SK-N-SH (cell line): ENCODE results near the gene NUBP1. TPM values are rescaled to one million over a fixed set of nuclear protein-coding genes. Genes with fewer than 3 reads are reported as not detected.

ENCODE experiments used
- CTCF ChIA-PET: fragments of 300-600, 350-600 bp; formaldehyde crosslinking; extraction: SDS; loops from one replicate; lab custom pipeline; 2021; lab: Yijun Ruan, JAX
- POLR2A ChIA-PET: fragments of 350-600 bp; sonication (Branson Sonifier 250); formaldehyde crosslinking; extraction: SDS; loops from one replicate; lab custom pipeline; 2020; ENCODE audit warnings: antibody characterized with exemption, inconsistent platforms; lab: Yijun Ruan, JAX
- DNase-seq: peaks from one replicate; pipeline ENCODE4 v3.0.0; 2012
- H2AFZ ChIP-seq: fragments of 200-600 bp; sonication (generic); 2 replicates; pipeline ENCODE4 v1.8.1; 2016; ENCODE audit warnings: antibody characterized with exemption, mild to moderate bottlenecking, low read depth
- H3F3A ChIP-seq: fragments of 200-600 bp; sonication (generic); replicated peaks from 2 replicates; pipeline ENCODE3; 2016; ENCODE audit warnings: antibody characterized with exemption, mild to moderate bottlenecking; ENCODE audit not compliant: insufficient read depth
- H3K27ac ChIP-seq, 2 experiments: fragments of 200-500 bp in 1 of 2; fragments of 200-600 bp in 1 of 2; sonication (Bioruptor generic) in 1 of 2; sonication (generic), shearing (Covaris generic) in 1 of 2; 2 replicates each; pipeline versions ENCODE4 v1.5.1 to v1.6.1; 2014 to 2016; ENCODE audit warnings: low read depth in 2 of 2, inconsistent platforms in 1 of 2, low read length in 1 of 2, mild to moderate bottlenecking in 1 of 2, mixed read lengths in 1 of 2
- H3K27me3 ChIP-seq: fragments of 200-600 bp; sonication (generic), shearing (Covaris generic); 2 replicates; pipeline ENCODE4 v1.6.1; 2016; ENCODE audit warnings: mixed run types; ENCODE audit not compliant: insufficient read depth
- H3K36me3 ChIP-seq, 2 experiments: fragments of 200-500 bp in 1 of 2; fragments of 200-600 bp in 1 of 2; sonication (Bioruptor generic) in 1 of 2; sonication (generic) in 1 of 2; replicated peaks in 1 of 2; 2 replicates each; pipeline versions ENCODE3 to v1.5.1; 2014 to 2016; ENCODE audit warnings: low read length in 1 of 2, mild to moderate bottlenecking in 1 of 2; ENCODE audit not compliant: insufficient read depth in 2 of 2, control insufficient read depth in 1 of 2
- H3K4me1 ChIP-seq, 2 experiments: fragments of 200-500 bp in 1 of 2; fragments of 200-600 bp in 1 of 2; sonication (Bioruptor generic) in 1 of 2; sonication (generic), shearing (Covaris generic) in 1 of 2; 2 replicates each; pipeline versions ENCODE4 v1.5.1 to v1.6.1; 2014 to 2016; ENCODE audit warnings: low read depth in 1 of 2, low read length in 1 of 2, mixed run types in 1 of 2; ENCODE audit not compliant: insufficient read depth in 2 of 2, control insufficient read depth in 1 of 2
- H3K4me2 ChIP-seq: fragments of 200-600 bp; sonication (generic), shearing (Covaris generic); 2 replicates; pipeline ENCODE4 v1.6.1; 2017; ENCODE audit warnings: mixed run types
- H3K4me3 ChIP-seq, 2 experiments: fragments of 200-500 bp in 1 of 2; fragments of 200-600 bp in 1 of 2; sonication (Bioruptor generic) in 1 of 2; sonication (generic), shearing (Covaris generic) in 1 of 2; 2 replicates each; pipeline versions ENCODE4 v1.5.1 to v1.8.1; 2014 to 2016; ENCODE audit warnings: low read depth in 2 of 2, inconsistent platforms in 1 of 2, low read length in 1 of 2, mild to moderate bottlenecking in 1 of 2, mixed read lengths in 1 of 2, moderate library complexity in 1 of 2
- H3K79me2 ChIP-seq: fragments of 200-600 bp; sonication (generic); 2 replicates; pipeline ENCODE4 v1.8.1; 2017; ENCODE audit warnings: mild to moderate bottlenecking; ENCODE audit not compliant: insufficient read depth
- H3K9ac ChIP-seq: fragments of 200-600 bp; sonication (generic); 2 replicates; pipeline ENCODE4 v1.6.1; 2017; ENCODE audit warnings: mixed run types
- H3K9me2 ChIP-seq: fragments of 200-600 bp; sonication (generic); 2 replicates; pipeline ENCODE4 v1.6.1; 2017; ENCODE audit warnings: mixed run types
- H3K9me3 ChIP-seq: fragments of 200-600 bp; sonication (generic); 2 replicates; pipeline ENCODE4 v1.6.1; 2017; ENCODE audit warnings: mixed run types, mild to moderate bottlenecking, moderate library complexity
- H4K20me1 ChIP-seq: fragments of 200-600 bp; sonication (generic); 2 replicates; pipeline ENCODE4 v1.6.1; 2017; ENCODE audit warnings: mild to moderate bottlenecking, mixed run types; ENCODE audit not compliant: insufficient read depth
- CHD2 ChIP-seq: fragments of 150-350 bp; IDR thresholded peaks from 2 replicates; pipeline ENCODE4 v1.6.1; 2018; ENCODE audit warnings: low read length; ENCODE audit not compliant: partially characterized antibody
- ELF1 ChIP-seq: IDR thresholded peaks from 2 replicates; pipeline ENCODE4 v1.4.0; 2012
- FOSL2 ChIP-seq: IDR thresholded peaks from 2 replicates; pipeline ENCODE4 v1.4.0; 2012; ENCODE audit warnings: low read depth, mild to moderate bottlenecking, moderate library complexity, borderline replicate concordance
- FOXJ3 ChIP-seq: sonication (generic); formaldehyde crosslinking; IDR thresholded peaks from 2 replicates; pipeline ENCODE4 v1.5.1; 2020; ENCODE audit warnings: mild to moderate bottlenecking, missing genetic modification reagents
- GATA2 ChIP-seq: sonication (generic); formaldehyde crosslinking; IDR thresholded peaks from 2 replicates; pipeline ENCODE4 v1.5.0; 2020; ENCODE audit warnings: mild to moderate bottlenecking, missing genetic modification reagents
- MEF2A ChIP-seq: IDR thresholded peaks from 2 replicates; pipeline ENCODE4 v1.4.0; 2012; ENCODE audit warnings: low read depth, borderline replicate concordance
- NRF1 ChIP-seq: IDR thresholded peaks from 2 replicates; pipeline ENCODE4 v1.6.1; 2012; ENCODE audit warnings: low read depth, mild to moderate bottlenecking, low read length
- POLR2AphosphoS5 ChIP-seq: IDR thresholded peaks from 2 replicates; pipeline ENCODE4 v1.6.1; 2012; ENCODE audit warnings: low read depth, low read length
- RCOR1 ChIP-seq: fragments of 150-350 bp; IDR thresholded peaks from 2 replicates; pipeline ENCODE4 v1.6.1; 2017; ENCODE audit warnings: antibody characterized with exemption, low read length
- RXRA ChIP-seq: IDR thresholded peaks from 2 replicates; pipeline ENCODE4 v1.4.0; 2012; ENCODE audit warnings: low read depth, mild to moderate bottlenecking, borderline replicate concordance
- SIN3A ChIP-seq: IDR thresholded peaks from 2 replicates; pipeline ENCODE4 v1.6.1; 2012; ENCODE audit warnings: low read depth, mild to moderate bottlenecking, low read length, moderate library complexity, borderline replicate concordance
- SMC3 ChIP-seq: IDR thresholded peaks from 2 replicates; pipeline ENCODE4 v1.6.1; 2012; ENCODE audit warnings: low read depth, low read length, improper control_type of control experiment
- TCF12 ChIP-seq: IDR thresholded peaks from 2 replicates; pipeline ENCODE4 v1.4.0; 2012
- WGBS: methylation state at CpG from one replicate; pipeline ENCODE4 v1.1.6; 2017; ENCODE audit warnings: low lambda C conversion rate; 5-methylcytosine and 5-hydroxymethylcytosine counted together
- polyA plus RNA-seq, 3 experiments: library from polyadenylated mRNA; depleted of rRNA; stranded (reverse); fragments of >200 nt; gene quantifications; 2 replicates each; pipeline ENCODE4 v1.2.3, GENCODE V29; 2012
- TF ChIP-seq, protein P1 (sequence below): IDR thresholded peaks from 2 replicates; pipeline ENCODE4 v1.4.0; 2012; ENCODE audit warnings: low read depth, borderline replicate concordance
- TF ChIP-seq, protein P2 (sequence below): IDR thresholded peaks from 2 replicates; pipeline ENCODE4 v1.4.0; 2012; ENCODE audit warnings: low read depth
- TF ChIP-seq, protein P3 (sequence below): IDR thresholded peaks from 2 replicates; pipeline ENCODE4 v1.6.1; 2012; ENCODE audit warnings: mild to moderate bottlenecking, low read depth, low read length, moderate library complexity
- TF ChIP-seq, protein P4 (sequence below): fragments of 200-600 bp; sonication (generic); IDR thresholded peaks from 2 replicates; pipeline ENCODE4 v1.6.1; 2017; ENCODE audit warnings: antibody characterized with exemption, mild to moderate bottlenecking, moderate library complexity

NUBP1 gene
- polyA plus RNA-seq, 1 of the 3 experiments (the other 2 are of a cell fraction): 49.8 TPM

DNA sequence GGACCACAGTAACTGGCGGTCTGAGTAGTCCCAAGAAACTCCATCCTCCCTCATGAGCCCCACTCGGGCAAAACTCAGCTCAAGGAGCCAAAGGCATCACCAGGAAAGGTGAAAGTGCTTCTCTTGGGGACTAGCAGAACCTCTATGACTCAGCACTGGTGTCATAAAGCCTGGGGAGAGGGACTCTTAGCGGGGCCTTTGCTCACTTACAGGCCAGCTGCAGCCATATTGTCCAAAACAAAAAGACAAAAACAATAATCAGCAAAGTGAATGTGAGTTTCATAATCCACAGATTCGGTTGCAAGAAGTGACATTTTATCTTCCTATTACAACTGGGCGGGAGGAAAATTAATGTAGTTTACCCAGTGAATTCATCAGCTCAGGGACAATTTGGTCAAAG, 48.8 kb upstream of the NUBP1 start, which contains the start of gene TEKT5:
TEKT5 (minus strand) TSS at position 101 of the 400 bp plus-strand sequence; CDS start at position 44, 57 bp downstream.
- Histone ChIP-seq H3K27me3 (no peaks in the 10 kb centered on the region), H3K79me2 (no peaks in the 10 kb centered on the region), H3F3A (no peaks in the 10 kb centered on the region), H3K27ac (no peak within 1 kb of the TSS), H3K4me1 (no peaks in the 10 kb centered on the region), H3K4me3 (no peak within 1 kb of the TSS), H3K9me3 (no peaks in the 10 kb centered on the region), H3K9me2 (no peaks in the 10 kb centered on the region), H4K20me1 (no peaks in the 10 kb centered on the region), H2AFZ (no peak within 1 kb of the TSS), H3K36me3 (no peaks in the 10 kb centered on the region), H3K4me2 (no peak within 1 kb of the TSS), H3K9ac (no peak within 1 kb of the TSS)
- DNase-seq: no peak
- POLR2A ChIA-PET: no interaction called here
- WGBS: 33% methylated on average over 5 of the region's 5 CpGs
- CTCF ChIA-PET: interaction anchor here (1.4 kb wide), 1 partner anchor 42 kb away, joined by 4 read pairs; no protein-coding TSS in a partner anchor
- TF ChIP-seq, protein P1, sequence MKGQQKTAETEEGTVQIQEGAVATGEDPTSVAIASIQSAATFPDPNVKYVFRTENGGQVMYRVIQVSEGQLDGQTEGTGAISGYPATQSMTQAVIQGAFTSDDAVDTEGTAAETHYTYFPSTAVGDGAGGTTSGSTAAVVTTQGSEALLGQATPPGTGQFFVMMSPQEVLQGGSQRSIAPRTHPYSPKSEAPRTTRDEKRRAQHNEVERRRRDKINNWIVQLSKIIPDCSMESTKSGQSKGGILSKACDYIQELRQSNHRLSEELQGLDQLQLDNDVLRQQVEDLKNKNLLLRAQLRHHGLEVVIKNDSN: no peak
- TF ChIP-seq RCOR1 (no peak), TCF12 (no peak), FOSL2 (no peak), FOXJ3 (CRISPR knock-in tag) (no peak), SIN3A (no peak), SMC3 (no peak), MEF2A (no peak), POLR2AphosphoS5 (no peak), ELF1 (no peak), CHD2 (no peak), RXRA (no peak), NRF1 (no peak), GATA2 (CRISPR knock-in tag) (no peak)
- TF ChIP-seq, protein P2, sequence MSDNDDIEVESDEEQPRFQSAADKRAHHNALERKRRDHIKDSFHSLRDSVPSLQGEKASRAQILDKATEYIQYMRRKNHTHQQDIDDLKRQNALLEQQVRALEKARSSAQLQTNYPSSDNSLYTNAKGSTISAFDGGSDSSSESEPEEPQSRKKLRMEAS: no peak
- TF ChIP-seq, protein P3, sequence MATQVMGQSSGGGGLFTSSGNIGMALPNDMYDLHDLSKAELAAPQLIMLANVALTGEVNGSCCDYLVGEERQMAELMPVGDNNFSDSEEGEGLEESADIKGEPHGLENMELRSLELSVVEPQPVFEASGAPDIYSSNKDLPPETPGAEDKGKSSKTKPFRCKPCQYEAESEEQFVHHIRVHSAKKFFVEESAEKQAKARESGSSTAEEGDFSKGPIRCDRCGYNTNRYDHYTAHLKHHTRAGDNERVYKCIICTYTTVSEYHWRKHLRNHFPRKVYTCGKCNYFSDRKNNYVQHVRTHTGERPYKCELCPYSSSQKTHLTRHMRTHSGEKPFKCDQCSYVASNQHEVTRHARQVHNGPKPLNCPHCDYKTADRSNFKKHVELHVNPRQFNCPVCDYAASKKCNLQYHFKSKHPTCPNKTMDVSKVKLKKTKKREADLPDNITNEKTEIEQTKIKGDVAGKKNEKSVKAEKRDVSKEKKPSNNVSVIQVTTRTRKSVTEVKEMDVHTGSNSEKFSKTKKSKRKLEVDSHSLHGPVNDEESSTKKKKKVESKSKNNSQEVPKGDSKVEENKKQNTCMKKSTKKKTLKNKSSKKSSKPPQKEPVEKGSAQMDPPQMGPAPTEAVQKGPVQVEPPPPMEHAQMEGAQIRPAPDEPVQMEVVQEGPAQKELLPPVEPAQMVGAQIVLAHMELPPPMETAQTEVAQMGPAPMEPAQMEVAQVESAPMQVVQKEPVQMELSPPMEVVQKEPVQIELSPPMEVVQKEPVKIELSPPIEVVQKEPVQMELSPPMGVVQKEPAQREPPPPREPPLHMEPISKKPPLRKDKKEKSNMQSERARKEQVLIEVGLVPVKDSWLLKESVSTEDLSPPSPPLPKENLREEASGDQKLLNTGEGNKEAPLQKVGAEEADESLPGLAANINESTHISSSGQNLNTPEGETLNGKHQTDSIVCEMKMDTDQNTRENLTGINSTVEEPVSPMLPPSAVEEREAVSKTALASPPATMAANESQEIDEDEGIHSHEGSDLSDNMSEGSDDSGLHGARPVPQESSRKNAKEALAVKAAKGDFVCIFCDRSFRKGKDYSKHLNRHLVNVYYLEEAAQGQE: no peak
- TF ChIP-seq, protein P4, sequence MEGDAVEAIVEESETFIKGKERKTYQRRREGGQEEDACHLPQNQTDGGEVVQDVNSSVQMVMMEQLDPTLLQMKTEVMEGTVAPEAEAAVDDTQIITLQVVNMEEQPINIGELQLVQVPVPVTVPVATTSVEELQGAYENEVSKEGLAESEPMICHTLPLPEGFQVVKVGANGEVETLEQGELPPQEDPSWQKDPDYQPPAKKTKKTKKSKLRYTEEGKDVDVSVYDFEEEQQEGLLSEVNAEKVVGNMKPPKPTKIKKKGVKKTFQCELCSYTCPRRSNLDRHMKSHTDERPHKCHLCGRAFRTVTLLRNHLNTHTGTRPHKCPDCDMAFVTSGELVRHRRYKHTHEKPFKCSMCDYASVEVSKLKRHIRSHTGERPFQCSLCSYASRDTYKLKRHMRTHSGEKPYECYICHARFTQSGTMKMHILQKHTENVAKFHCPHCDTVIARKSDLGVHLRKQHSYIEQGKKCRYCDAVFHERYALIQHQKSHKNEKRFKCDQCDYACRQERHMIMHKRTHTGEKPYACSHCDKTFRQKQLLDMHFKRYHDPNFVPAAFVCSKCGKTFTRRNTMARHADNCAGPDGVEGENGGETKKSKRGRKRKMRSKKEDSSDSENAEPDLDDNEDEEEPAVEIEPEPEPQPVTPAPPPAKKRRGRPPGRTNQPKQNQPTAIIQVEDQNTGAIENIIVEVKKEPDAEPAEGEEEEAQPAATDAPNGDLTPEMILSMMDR: no peak
